B cell (primary cell): Measurements from ENCODE around the gene DGKA.

Source experiments
- CTCF ChIP-seq: fragments of 200-600 bp; IDR thresholded peaks from one replicate; pipeline ENCODE4 v1.8.0; 2022; ENCODE audit warnings: antibody characterized with exemption, mild to moderate bottlenecking
- EZH2 ChIP-seq: IDR thresholded peaks from 2 replicates; pipeline ENCODE4 v1.6.1; 2012; ENCODE audit warnings: borderline replicate concordance, low read depth, mild to moderate bottlenecking, moderate library complexity, low read length; ENCODE audit not compliant: insufficient read depth, poor library complexity, severe bottlenecking

GRCh38 chr12:55985341-55985740 lies 54.4 kb downstream of the DGKA start:
- no peak for TF ChIP-seq CTCF
- no peak for TF ChIP-seq EZH2
